AML-193 (cell line): ENCODE measurements around the gene VILL.

Experiments
- DNase-seq, 2 experiments: peaks; one replicate each; lab custom pipeline; 2025; lab: John Stamatoyannopoulos, UW

The VILL gene

GRCh38 chr3:37990527-37990926 is at the start of gene VILL:
Gene VILL, plus strand, starts transcription at chr3:37990786. Its CDS starts 2,887 bp downstream, at chr3:37993673.
- DNase-seq: no peak

- DNase-seq: no peak
Observed at GRCh38 chr3:37941608-37942508, 48.7 kb upstream of the VILL start.

DNA sequence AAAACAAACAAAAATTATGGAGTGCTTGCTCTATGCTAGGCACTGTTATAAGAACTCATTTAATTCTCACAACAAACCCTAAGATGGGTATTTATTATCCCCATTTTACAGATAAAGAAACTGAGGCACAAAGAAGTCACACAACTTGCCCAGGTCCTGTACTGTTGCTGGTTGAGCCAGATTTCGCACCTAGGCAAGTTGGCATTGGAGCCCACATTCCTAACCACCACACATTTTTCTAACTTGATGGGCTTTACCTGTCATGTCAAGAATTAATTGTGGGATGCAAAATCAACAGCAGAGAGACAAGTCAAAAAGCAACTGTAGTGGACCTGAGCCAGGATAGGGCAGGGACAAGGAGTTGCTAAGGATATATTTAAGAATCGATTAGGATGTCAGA is 47.9 kb upstream of the VILL start:
- DNase-seq: no peak

GRCh38 chr3:37943126-37943525 is 47.5 kb upstream of the VILL start:
- no peak for DNase-seq

GRCh38 chr3:37943631-37944314 is 46.8 kb upstream of the VILL start:
- DNase-seq: no peak

- DNase-seq: no peak
Observed at GRCh38 chr3:37944391-37944842, 46.2 kb upstream of the VILL start.

- DNase-seq: no peak
Observed at GRCh38 chr3:37945156-37945806, 45.3 kb upstream of the VILL start.

DNA sequence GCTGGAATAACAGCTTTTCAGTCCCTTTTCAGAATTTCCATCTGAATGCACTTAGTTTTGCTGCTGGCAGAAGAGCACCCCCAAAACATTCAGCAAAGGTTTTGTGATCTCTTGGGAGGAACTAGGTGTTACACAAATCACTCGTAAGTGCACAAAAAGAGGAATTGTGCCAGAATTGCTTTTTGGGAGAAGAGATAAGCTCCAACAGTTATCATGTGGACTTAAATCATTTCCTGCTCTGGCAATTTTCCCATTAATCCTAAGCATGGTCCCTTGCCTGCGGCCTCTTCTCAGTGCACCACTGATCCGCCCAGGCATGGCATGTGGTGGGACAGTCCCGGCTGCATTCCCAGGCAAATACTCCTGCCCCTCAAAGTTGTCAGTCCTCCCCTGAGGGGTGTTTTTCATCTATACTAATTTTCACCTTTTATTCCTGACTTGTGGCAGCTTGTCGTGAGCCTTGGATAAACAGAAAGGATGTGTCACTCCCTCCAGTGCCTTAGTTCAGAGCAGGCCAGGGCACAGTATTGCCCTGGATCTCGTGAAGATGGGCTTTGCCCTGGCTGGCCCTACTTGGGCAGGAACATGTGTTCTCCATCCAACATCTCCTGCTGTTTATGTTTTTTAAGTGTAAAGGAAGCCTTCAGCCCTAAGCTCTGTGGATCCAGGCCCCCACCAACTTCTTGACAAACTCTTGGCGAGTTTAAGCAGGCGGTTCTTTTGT is 44.6 kb upstream of the VILL start:
- DNase-seq: no peak

- DNase-seq: no peak
Observed at GRCh38 chr3:37946531-37946889, 44.1 kb upstream of the VILL start.

GRCh38 chr3:37949866-37950265 is 40.7 kb upstream of the VILL start:
- DNase-seq: no peak

DNA sequence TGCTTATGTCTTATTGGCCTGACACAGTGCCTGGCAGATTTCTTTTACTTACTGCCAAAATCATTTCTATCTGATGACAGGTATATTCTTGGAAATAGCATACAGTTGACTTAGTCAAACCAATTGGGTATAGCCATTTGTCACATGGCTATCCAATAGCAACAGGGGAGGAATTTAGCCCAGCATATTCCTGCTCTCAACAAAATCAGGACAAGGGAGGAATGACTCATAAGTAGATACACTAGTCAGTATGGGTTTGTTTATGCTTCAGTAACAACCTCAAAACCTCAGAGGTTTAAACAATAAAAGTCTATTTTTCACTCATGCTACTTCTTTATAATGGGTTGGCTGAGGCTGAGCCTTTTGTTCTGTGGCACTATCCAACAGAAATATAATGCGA is 38.0 kb upstream of the VILL start:
- no peak for DNase-seq

DNA sequence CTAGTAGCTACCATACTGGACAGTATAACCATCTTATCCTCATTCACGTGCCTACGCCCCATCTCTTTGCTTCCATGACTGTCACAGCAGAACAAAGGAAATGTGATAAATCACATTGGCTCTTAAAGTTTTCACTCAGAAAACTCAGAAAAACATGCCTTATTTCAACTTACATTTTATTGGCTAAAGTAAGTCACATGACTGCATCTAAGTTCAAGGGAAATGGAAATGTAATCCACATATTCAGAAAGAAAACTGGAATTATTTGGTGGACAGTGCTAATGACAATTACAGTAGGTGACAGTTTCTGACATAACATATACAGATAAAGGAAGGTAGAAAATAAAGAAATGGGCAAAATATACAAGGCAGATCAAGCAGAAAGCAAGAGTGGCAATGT is 37.4 kb upstream of the VILL start:
- DNase-seq: no peak

DNA sequence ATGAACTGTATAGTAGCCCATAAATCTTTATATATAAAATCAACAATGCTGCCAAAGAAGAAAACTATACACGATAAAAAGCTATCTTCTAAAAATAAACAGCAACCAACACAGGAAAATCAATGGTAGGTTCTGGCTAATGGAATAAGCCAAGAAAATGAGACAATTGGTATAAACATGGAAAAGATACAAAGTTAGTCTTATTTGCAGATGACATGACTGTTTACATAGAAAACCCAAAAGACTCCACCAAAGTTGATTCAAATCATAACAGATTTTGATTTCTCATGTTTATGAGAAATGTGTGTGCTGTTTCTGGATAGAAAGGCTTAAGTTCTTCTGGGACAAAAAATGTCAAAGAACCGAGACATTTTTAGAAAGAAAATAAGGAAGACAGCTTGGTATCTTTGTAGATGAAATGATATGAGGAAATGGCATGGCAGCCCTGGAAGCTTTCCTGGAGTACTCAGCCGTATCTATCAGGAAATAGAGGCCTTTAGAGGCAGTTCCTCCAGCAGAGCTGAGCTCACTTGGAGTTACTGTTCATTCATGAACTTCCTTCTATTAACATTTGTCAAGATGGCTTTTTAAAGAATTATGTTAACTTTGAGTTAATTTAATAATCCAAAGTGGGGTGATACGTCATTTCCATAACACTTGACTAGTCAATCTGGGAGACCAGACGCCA is 36.7 kb upstream of the VILL start:
- DNase-seq: no peak

GRCh38 chr3:37954881-37955280 is 35.7 kb upstream of the VILL start:
- DNase-seq: no peak

DNA sequence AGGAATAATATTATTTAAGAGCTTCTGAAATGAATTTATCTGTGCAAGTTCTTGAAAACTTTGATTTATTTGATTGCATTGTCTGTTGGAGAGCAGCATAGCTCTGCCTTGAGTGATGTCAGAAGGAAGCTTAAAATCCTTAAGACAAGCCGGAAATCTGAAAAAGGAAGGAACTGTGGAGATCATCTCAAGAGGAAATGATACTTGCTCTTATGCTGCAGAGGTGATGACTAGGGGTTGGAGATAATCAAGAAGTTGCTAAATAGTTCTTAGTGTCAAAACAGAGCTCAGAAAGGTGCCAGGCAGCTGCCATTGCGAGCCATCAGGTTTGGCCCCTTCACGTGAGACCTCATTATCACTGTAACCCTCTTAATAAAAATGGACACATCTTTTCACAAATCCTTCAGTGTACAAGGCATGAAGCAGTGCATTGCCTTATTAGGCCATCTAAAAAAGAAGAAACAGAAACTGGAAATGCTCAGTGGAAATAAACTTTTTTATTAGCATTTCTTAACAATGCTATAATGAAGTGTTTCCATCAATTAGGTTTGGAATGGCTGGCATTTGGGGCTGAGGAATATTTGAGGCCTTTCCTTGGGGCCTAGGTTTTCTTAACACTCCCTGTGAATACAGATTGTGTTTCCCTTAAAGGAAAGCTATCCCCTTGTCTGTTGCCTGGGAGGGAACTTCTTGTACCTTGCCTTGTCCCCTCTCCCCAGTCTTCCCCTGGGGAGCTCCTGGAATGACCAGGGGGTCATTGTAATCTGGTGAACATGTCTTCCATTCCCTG is 34.5 kb upstream of the VILL start:
- DNase-seq: peak; percentile 29 to 45

DNA sequence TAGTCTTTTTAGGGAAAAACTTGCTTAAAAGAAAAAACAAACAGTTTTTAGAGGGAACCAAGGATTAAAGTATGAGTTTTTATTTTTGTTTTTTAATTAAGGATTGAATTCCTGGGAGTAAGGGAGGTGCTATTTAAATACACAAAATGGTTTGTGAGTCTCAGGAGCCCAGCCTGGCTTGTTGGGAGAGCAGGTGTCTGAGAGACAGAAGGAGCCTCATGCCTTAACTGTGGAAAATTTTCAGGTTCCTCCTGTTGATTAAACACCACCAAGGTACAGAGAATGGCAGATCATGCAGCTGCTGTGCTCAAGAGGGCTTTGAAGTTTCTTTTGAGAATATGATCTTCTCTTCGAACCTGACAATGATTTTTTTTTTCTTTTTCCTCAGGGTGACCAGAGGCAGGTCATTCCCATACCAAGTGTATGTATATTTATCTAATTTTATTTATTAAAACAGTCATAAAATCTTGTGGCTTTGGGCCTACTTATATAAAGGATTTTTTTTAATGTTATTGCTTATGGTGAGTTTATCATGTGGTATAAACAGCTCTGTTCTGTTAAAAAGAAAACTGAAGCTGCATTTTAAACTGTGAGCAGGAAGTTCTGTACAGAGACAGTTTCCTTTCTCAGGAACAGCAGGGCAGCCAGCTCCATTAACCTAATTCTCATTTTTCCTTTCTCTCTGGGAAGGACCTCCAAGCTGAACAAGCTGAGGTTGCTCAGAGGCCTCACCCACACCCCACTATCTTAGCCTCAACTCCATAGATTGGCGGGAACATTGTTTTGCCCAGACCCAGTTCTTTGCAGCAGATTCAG is 33.7 kb upstream of the VILL start:
- no peak for DNase-seq

- no peak for DNase-seq
Observed at GRCh38 chr3:37957539-37957936, 33.0 kb upstream of the VILL start.

- DNase-seq: no peak
Observed at GRCh38 chr3:37961622-37962431, 28.8 kb upstream of the VILL start.

GRCh38 chr3:37963016-37963415 is 27.6 kb upstream of the VILL start:
- DNase-seq: no peak
